Naive thymus-derived CD4-positive, alpha-beta T cell (primary cell): ENCODE data around the gene STXBP3. TPM values are rescaled to one million over a fixed set of nuclear protein-coding genes. Genes with fewer than 3 reads are reported as not detected.

Experiments used
- ATAC-seq: fragments of 150-1000 bp; cut with Tn5 transposase; 2 replicates; pipeline ENCODE4 v1.10.0; 2021; ENCODE audit warnings: mild to moderate bottlenecking, moderate library complexity
- CTCF ChIA-PET: fragments of 350-600 bp; sonication (Branson Sonifier 250); formaldehyde crosslinking; loops from one replicate; lab custom pipeline; 2021; ENCODE audit warnings: antibody characterized with exemption; lab: Charles Lee
- POLR2A ChIA-PET: fragments of 350-600 bp; sonication (Branson Sonifier 250); formaldehyde crosslinking; loops from one replicate; lab custom pipeline; 2021; ENCODE audit warnings: antibody characterized with exemption, inconsistent platforms; lab: Charles Lee
- DNase-seq, 9 donors: peaks; one replicate each; pipeline versions ENCODE4 v3.0.0 to v3.0.0-alpha.2; 2020 to 2022; ENCODE audit warnings: mixed read lengths in 1 of 9
- H3K27ac ChIP-seq: one replicate; pipeline ENCODE4 v1.7.0; 2013; ENCODE audit warnings: mild to moderate bottlenecking, low read depth, low read length, moderate library complexity
- H3K27me3 ChIP-seq, 2 donors: one replicate each; pipeline ENCODE4 v1.7.0; 2013; ENCODE audit warnings: low read length in 2 of 2, mild to moderate bottlenecking in 2 of 2, moderate library complexity in 2 of 2; ENCODE audit not compliant: control insufficient read depth in 2 of 2, insufficient read depth in 2 of 2
- H3K36me3 ChIP-seq, 3 experiments: 1 replicate in 2 of 3; 2 replicates in 1 of 3; pipeline ENCODE4 v1.7.0; 2013; ENCODE audit warnings: low read length in 3 of 3, mild to moderate bottlenecking in 3 of 3, moderate library complexity in 1 of 3; ENCODE audit not compliant: insufficient read depth in 3 of 3, control insufficient read depth in 2 of 3
- H3K4me1 ChIP-seq, 2 donors: one replicate each; pipeline ENCODE4 v1.7.0; 2013; ENCODE audit warnings: low read length in 2 of 2, mild to moderate bottlenecking in 2 of 2, moderate library complexity in 1 of 2; ENCODE audit not compliant: control insufficient read depth in 2 of 2, insufficient read depth in 2 of 2
- H3K4me3 ChIP-seq: 2 replicates; pipeline ENCODE4 v1.7.0; 2013; ENCODE audit warnings: mild to moderate bottlenecking, low read length
- H3K9me3 ChIP-seq, 3 experiments: 1 replicate in 2 of 3; 2 replicates in 1 of 3; pipeline ENCODE4 v1.7.0; 2013; ENCODE audit warnings: low read length in 3 of 3; ENCODE audit not compliant: control insufficient read depth in 2 of 3
- H3K27ac Mint-ChIP-seq, 9 donors: one replicate each; pipeline ENCODE4 v1.8.0; 2020 to 2022; ENCODE audit warnings: mixed read lengths in 9 of 9, mild to moderate bottlenecking in 8 of 9, moderate library complexity in 5 of 9, inconsistent platforms in 2 of 9
- H3K27me3 Mint-ChIP-seq, 5 donors: one replicate each; pipeline ENCODE4 v1.8.0; 2021 to 2022; ENCODE audit warnings: mixed read lengths in 5 of 5, mild to moderate bottlenecking in 1 of 5
- H3K36me3 Mint-ChIP-seq, 5 donors: one replicate each; pipeline ENCODE4 v1.8.0; 2020 to 2022; ENCODE audit warnings: mixed read lengths in 5 of 5, mild to moderate bottlenecking in 3 of 5, inconsistent platforms in 1 of 5
- H3K4me1 Mint-ChIP-seq, 7 donors: one replicate each; pipeline ENCODE4 v1.8.0; 2020 to 2022; ENCODE audit warnings: mixed read lengths in 7 of 7, mild to moderate bottlenecking in 3 of 7, inconsistent platforms in 1 of 7
- H3K4me3 Mint-ChIP-seq, 10 donors: one replicate each; pipeline ENCODE4 v1.8.0; 2020 to 2022; ENCODE audit warnings: mild to moderate bottlenecking in 10 of 10, mixed read lengths in 10 of 10, moderate library complexity in 6 of 10, inconsistent platforms in 2 of 10
- H3K9me3 Mint-ChIP-seq, 11 donors: one replicate each; pipeline ENCODE4 v1.8.0; 2020 to 2022; ENCODE audit warnings: mixed read lengths in 11 of 11, mild to moderate bottlenecking in 4 of 11, inconsistent platforms in 1 of 11, moderate library complexity in 1 of 11
- intact Hi-C, 2 donors: fragments of 100-400 bp; cut with micrococcal nuclease; formaldehyde crosslinking; loops; one replicate each; pipeline ENCODE4 v1.15.1; 2023
- polyA plus RNA-seq, 2 donors: library from polyadenylated mRNA; unstranded; fragments of 300-500 nt; fragmentation: Illumina TruSeq; gene quantifications; one replicate each; pipeline ENCODE4 v1.2.3, GENCODE V29; 2021
- total RNA-seq, 6 experiments: library from RNA in 5 of 6; stranded (reverse) in 5 of 6; gene quantifications; 1 replicate in 5 of 6; 2 replicates in 1 of 6; pipeline ENCODE4 v1.2.3 and lab custom pipeline; 2021 to 2026

The STXBP3 gene
- total and polyA plus RNA-seq, 7 experiments from 2014 or later, result 38.3 to 75.2 (median 53.0) TPM

- peak overlapping the region; percentile 90 to 100 (median 97) for H3K4me3 Mint-ChIP-seq
- H3K36me3 Mint-ChIP-seq, result peaks cover 0 to 16% (median 4%) of the 10 kb centered on the region in 5 donors
- peak overlapping the region; percentile 92 to 99 (median 96) for H3K27ac Mint-ChIP-seq
- ChIA-PET CTCF (no interaction called here), POLR2A (interaction anchor here (1.0 kb wide), 1 partner anchor 55 kb away, joined by 12 read pairs; the partner anchor contains the start of gene PRPF38B)
- Histone ChIP-seq H3K9me3 (no peaks in the 10 kb centered on the region), H3K36me3 (peaks cover 0 to 5% (median 0%) of the 10 kb centered on the region in 3 experiments), H3K27ac (peak overlapping the region; percentile 98), H3K27me3 (no peaks in the 10 kb centered on the region), H3K4me3 (peak overlapping the region; percentile 76), H3K4me1 (peaks cover 3 to 6% of the 10 kb centered on the region in 2 donors)
- peaks cover 0 to 4% (median 0%) of the 10 kb centered on the region in 11 donors for H3K9me3 Mint-ChIP-seq
- no peak for ATAC-seq
- peaks cover 0 to 2% (median 0%) of the 10 kb centered on the region in 5 donors for H3K27me3 Mint-ChIP-seq
- intact Hi-C loops, result loop anchor here (1.0 to 10.0 kb wide), 8 partner anchors 86 to 737 kb away; partner anchors contain the start of genes CLCC1 (in 2 of the 2), SLC25A24 (in 2 of the 2), ATXN7L2 (in 1 of the 2) and HENMT1 (in 1 of the 2)
- H3K4me1 Mint-ChIP-seq, result peaks cover 26 to 47% (median 41%) of the 10 kb centered on the region in 7 donors
- peak in 2 of 9 donors; percentile 25 to 51 for DNase-seq
Measured at GRCh38 chr1:108747171-108747850, 837 bp downstream of the STXBP3 start.

DNA sequence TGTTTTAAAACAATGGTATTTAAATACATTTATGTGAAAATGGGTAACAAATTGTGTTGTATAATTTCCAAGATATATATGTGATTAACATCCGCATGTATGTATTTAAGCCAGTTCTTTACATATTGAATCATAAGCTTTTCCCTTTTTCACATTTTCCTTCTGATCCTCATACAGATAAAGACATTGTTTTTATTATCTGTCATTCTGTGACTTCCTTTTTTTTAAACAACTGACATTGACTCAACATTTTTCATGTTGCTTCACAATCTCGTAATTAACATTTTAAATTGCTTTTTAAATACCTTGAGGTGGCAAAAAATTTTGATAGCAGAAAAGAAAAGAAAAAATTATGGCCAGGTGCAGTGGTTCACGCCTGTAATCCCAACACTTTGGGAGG, 1.4 kb downstream of the STXBP3 start:
- Mint-ChIP-seq H3K9me3 (peaks cover 0 to 4% (median 0%) of the 10 kb centered on the region in 11 donors), H3K36me3 (peaks cover 0 to 17% (median 5%) of the 10 kb centered on the region in 5 donors), H3K4me1 (peaks cover 28 to 52% (median 45%) of the 10 kb centered on the region in 7 donors), H3K27me3 (peaks cover 0 to 2% (median 0%) of the 10 kb centered on the region in 5 donors), H3K27ac (peak overlapping the region in 8 of 9 donors; percentile 10 to 96 (median 70)), H3K4me3 (peak overlapping the region; percentile 43 to 98 (median 84))
- Histone ChIP-seq H3K9me3 (no peaks in the 10 kb centered on the region), H3K27me3 (no peaks in the 10 kb centered on the region), H3K4me3 (no peak overlapping the region), H3K27ac (peak overlapping the region; percentile 98), H3K4me1 (peaks cover 3 to 6% of the 10 kb centered on the region in 2 donors), H3K36me3 (peaks cover 0 to 5% (median 0%) of the 10 kb centered on the region in 3 experiments)
- no peak for DNase-seq
- ATAC-seq, result no peak
- ChIA-PET CTCF (interaction anchor here (0.8 kb wide), 1 partner anchor 55 kb away, joined by 4 read pairs; the partner anchor contains the start of gene PRPF38B), POLR2A (interaction anchor here (1.0 kb wide), 3 partner anchors 15 to 87 kb away, joined by 3 read pairs; partner anchors contain the start of gene HENMT1)
- intact Hi-C loops, result loop anchor here (1.0 to 10.0 kb wide), 8 partner anchors 87 to 737 kb away; partner anchors contain the start of genes CLCC1 (in 2 of the 2), SLC25A24 (in 2 of the 2), ATXN7L2 (in 1 of the 2) and HENMT1 (in 1 of the 2)

- DNase-seq (no peak), ATAC-seq (no peak)
- Mint-ChIP-seq H3K27ac (peak overlapping the region in 8 of 9 donors; percentile 0 to 79 (median 20)), H3K27me3 (no peaks in the 10 kb centered on the region), H3K36me3 (peaks cover 0 to 17% (median 6%) of the 10 kb centered on the region in 5 donors), H3K9me3 (peaks cover 0 to 4% (median 0%) of the 10 kb centered on the region in 11 donors), H3K4me3 (peak overlapping the region; percentile 4 to 90 (median 22)), H3K4me1 (peaks cover 29 to 53% (median 45%) of the 10 kb centered on the region in 7 donors)
- H3K4me3 ChIP-seq, result no peak overlapping the region
- H3K27ac ChIP-seq, result no peak overlapping the region
- H3K27me3 ChIP-seq, result no peaks in the 10 kb centered on the region
- H3K9me3 ChIP-seq, result no peaks in the 10 kb centered on the region
- peaks cover 0 to 5% (median 2%) of the 10 kb centered on the region in 3 experiments for H3K36me3 ChIP-seq
- intact Hi-C loops, result loop anchor here (5.0 to 10.0 kb wide), 3 partner anchors 343 to 736 kb away; partner anchors contain the start of genes ATXN7L2 (in 1 of the 2), SLC25A24 (in 1 of the 2) and TMEM167B (in 1 of the 2)
- ChIA-PET POLR2A (interaction anchor here (0.9 to 1.6 kb wide), 3 partner anchors 14 to 57 kb away, joined by 3 to 6 read pairs (median 5); partner anchors contain the start of gene PRPF38B), CTCF (no interaction called here)
- peaks cover 3 to 6% of the 10 kb centered on the region in 2 donors for H3K4me1 ChIP-seq
Measured at GRCh38 chr1:108749081-108749480, 2.6 kb downstream of the STXBP3 start.

DNA sequence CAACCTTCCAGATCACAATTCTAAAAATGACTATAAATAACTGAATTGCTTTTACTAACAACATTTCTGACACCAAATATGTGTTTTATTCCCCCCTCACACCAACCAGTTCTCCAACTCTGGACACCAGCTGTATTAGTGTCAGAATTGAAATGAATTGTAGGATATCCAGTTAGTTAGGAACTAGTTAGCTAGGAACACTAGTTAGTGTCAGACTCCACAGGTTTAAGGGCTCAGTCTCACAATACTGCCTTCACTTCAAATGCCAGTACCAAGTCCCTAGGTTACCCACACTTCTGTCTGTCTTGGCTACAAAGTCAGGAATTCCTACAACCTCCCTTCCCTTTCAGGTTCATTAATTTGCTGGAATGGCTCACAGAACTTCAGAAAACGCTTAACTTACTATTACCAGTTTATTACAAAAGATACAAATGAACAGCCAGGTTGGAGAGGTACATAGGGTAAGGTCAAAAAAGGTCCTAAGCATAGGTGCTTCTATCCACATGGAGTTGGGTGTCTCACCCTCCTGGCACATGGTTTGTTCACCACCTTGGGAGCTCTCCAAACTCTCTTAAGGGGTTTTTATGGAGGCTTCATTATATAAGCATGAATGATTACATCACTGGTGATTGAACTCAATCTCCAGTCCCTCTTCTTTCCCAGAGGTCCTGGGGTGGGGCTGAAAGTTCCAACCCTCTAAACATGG, 4.2 kb downstream of the STXBP3 start:
- H3K9me3 ChIP-seq, result no peaks in the 10 kb centered on the region
- Mint-ChIP-seq H3K4me3 (peak overlapping the region in 1 of 10 donors; percentile 1), H3K27ac (peak overlapping the region in 2 of 9 donors; percentile 49 to 56), H3K36me3 (peaks cover 3 to 19% (median 10%) of the 10 kb centered on the region in 5 donors), H3K9me3 (peaks cover 0 to 4% (median 0%) of the 10 kb centered on the region in 11 donors), H3K27me3 (no peaks in the 10 kb centered on the region), H3K4me1 (peaks cover 29 to 58% (median 49%) of the 10 kb centered on the region in 7 donors)
- intact Hi-C loops, result no loop called here
- H3K27me3 ChIP-seq, result no peaks in the 10 kb centered on the region
- DNase-seq (no peak), ATAC-seq (no peak)
- ChIA-PET POLR2A (interaction anchor here (0.9 to 1.6 kb wide), 2 partner anchors 10 to 58 kb away, joined by 3 to 6 read pairs; partner anchors contain the start of gene PRPF38B), CTCF (no interaction called here)
- H3K36me3 ChIP-seq, result peaks cover 0 to 12% (median 9%) of the 10 kb centered on the region in 3 experiments
- H3K27ac ChIP-seq, result no peak overlapping the region
- no peak overlapping the region for H3K4me3 ChIP-seq
- H3K4me1 ChIP-seq, result peaks cover 3 to 6% of the 10 kb centered on the region in 2 donors

DNA sequence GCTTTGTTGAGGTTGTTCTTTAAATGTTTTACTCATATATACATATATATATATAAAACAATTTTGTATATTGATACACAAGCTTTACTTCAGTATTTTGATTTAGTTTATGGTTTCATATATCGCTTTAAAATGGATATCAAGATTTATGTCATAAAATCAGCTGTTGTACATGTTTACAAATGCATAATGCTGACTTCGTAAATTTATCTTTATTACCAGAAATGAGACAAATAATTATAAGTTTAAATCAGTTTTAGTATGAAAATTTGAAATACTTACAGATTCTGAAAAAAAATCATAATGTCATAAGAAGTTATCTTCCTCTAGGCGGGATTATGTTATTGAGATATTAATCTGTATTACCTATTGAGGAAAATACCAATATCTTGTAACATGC, 6.9 kb downstream of the STXBP3 start:
- intact Hi-C loops, result no loop called here
- H3K4me3 Mint-ChIP-seq, result no peak overlapping the region
- Histone ChIP-seq H3K9me3 (no peaks in the 10 kb centered on the region), H3K27me3 (no peaks in the 10 kb centered on the region), H3K27ac (no peak overlapping the region), H3K4me1 (no peaks in the 10 kb centered on the region), H3K4me3 (no peak overlapping the region), H3K36me3 (peaks cover 12 to 15% (median 12%) of the 10 kb centered on the region in 3 experiments)
- DNase-seq (no peak), ATAC-seq (no peak)
- peaks cover 3 to 23% (median 10%) of the 10 kb centered on the region in 5 donors for H3K36me3 Mint-ChIP-seq
- no peak overlapping the region for H3K27ac Mint-ChIP-seq
- H3K9me3 Mint-ChIP-seq, result no peaks in the 10 kb centered on the region
- no peaks in the 10 kb centered on the region for H3K27me3 Mint-ChIP-seq
- POLR2A ChIA-PET, result interaction anchor here (0.6 to 0.9 kb wide), 2 partner anchors 13 to 108 kb away, joined by 3 to 4 read pairs; no protein-coding TSS in a partner anchor
- CTCF ChIA-PET, result interaction anchor here (0.9 kb wide), 1 partner anchor 61 kb away, joined by 3 read pairs; no protein-coding TSS in a partner anchor
- peaks cover 22 to 42% (median 38%) of the 10 kb centered on the region in 7 donors for H3K4me1 Mint-ChIP-seq

GRCh38 chr1:108758796-108759195, 12.3 kb downstream of the STXBP3 start:
- H3K36me3 ChIP-seq, result peaks cover 12 to 32% (median 13%) of the 10 kb centered on the region in 3 experiments
- POLR2A ChIA-PET, result no interaction called here
- no peak for DNase-seq

More at GRCh38 chr1:108758796-108759195, 12.3 kb downstream of the STXBP3 start:
- Histone ChIP-seq H3K27me3 (no peaks in the 10 kb centered on the region), H3K27ac (no peak overlapping the region), H3K4me3 (no peak overlapping the region), H3K4me1 (no peaks in the 10 kb centered on the region), H3K9me3 (no peaks in the 10 kb centered on the region)
- no peak for ATAC-seq
- Mint-ChIP-seq H3K4me3 (no peak overlapping the region), H3K27ac (peak overlapping the region in 1 of 9 donors; percentile 48), H3K36me3 (peaks cover 0 to 44% (median 14%) of the 10 kb centered on the region in 5 donors), H3K27me3 (no peaks in the 10 kb centered on the region), H3K9me3 (no peaks in the 10 kb centered on the region), H3K4me1 (peaks cover 0 to 8% (median 4%) of the 10 kb centered on the region in 7 donors)
- intact Hi-C loops, result no loop called here
- CTCF ChIA-PET, result no interaction called here
